Superior temporal gyrus (tissue), 1 donor: ENCODE measurements around the gene ARID1B.

Experiments
- DNase-seq: peaks from one replicate; pipeline ENCODE4 v3.0.0-alpha.2; 2016; ENCODE audit errors: extremely low spot score

ARID1B gene

DNA sequence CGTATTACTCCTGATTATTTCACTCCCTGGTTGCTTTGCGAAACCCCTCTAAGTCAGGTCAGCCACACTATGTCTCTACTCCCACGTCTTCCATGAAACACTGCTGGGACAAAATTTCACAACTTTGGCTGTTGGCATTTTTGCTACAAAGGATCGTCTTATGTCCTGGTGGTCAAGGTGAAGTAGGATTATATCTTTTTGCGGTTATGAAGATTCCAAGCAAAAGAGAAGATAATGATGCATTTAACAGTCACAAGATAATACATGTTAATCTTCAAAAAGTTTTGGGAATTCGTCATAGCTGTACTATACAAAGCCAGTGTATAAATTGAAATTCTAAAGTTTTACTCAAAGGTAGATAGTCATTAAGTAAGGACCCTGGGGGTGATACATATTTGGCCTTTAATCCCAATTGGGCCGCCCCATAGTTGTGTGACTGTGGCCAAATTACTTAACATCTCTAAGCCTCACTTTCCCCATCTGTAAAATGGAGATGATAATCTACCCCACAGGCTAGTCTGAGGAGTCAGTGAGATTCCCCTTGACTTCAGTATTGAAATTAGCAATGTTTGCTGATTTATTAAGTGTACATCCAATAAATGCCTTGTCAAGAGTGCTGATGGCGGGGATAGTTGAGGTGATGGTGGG lies 212.1 kb downstream of the ARID1B start:
- no peak for DNase-seq

DNA sequence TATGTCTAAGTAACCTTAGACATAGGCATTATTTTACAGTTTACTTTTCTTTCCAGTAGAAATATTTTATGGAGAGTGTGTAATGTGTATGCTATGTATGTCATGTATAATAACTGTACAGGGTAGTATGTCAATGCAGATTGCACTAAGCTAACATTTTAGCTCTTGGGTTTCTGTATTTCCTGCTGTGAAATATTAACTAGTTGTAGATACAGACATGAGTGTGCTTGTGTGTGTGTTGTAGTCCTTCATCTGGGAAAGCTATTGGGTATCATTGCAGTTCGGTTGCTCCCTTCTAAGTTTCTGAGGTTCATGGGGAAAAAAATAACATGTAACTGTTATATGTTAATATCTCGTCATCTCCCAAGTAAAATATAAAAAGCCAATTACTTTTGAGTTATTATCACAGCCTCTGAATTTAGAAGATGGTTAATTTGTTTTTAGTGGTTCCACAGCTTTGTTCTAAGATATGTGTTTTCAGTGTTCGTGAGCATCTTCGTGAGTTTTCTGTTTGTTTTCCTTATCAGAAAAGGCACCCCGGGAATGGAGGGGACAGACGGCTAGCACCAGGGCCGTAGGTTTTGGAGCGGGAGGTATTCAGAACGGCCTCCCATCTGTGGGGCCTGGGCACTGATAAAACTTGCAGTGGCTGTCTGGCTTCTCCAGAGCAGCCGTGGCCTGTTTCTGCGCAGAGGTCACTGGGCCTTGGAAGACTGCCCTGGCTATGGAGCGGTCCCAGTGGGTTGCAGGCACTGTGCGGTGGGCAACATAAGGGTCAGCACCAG lies 215.0 kb downstream of the ARID1B start:
- no peak for DNase-seq

DNA sequence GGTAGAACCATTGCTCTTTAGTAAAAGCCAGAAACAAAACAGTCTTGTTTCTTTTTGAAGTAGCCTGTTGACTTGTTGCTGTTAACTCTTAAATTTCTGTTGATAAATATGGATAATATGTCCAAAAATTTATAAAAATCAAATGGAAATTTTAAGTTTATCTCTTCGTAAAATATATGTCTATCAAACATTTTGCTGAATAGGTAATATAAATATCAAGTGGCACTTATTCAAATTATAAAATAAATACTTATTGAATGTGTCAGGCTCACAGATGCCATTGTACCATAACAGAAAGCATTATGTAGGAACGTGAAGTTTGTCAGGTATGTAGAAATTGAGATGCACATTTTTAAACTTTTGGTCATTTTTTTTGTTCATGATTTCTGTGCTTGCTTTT lies 216.5 kb downstream of the ARID1B start:
- no peak for DNase-seq

DNA sequence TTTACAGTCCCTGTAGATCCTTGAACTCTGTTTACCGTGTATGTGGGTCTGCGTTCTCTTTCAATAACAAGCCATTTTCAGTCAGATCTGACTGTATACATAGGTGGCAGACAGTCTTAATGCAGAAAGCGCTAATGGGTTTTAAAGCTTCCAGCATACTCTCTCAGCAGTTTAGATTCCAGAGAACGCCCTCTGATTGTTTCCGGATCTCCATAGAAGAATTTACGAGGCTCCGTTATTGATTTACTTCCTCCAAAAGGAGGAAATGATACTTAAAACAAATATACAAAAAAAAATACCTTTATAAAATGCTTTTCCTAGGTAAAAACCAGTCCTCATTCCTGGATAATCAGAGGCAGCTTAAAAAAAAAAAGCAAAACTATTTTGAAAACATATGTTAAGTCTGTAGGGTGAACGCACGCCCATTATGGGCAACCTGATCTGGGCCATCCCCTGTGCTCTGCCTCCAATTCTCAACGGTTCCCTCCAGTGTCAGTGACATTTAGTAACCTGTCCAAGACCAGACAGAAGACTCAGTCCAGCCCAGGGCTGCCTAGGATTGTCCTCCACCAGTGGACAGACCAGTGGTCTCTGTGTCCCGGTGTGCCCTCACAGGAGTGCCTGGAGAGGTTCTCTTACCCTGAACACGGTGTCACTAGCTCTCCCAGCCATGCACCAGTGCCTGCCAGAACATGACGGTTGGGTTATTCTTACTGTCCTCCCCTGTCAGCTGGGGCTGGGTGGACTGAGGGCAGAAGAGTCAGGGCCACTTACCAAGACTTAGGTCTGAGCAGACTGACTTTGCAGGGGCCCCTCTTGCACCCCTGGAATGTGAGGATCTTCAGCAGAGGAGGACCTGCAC lies 217.3 kb downstream of the ARID1B start:
- DNase-seq = no peak

DNA sequence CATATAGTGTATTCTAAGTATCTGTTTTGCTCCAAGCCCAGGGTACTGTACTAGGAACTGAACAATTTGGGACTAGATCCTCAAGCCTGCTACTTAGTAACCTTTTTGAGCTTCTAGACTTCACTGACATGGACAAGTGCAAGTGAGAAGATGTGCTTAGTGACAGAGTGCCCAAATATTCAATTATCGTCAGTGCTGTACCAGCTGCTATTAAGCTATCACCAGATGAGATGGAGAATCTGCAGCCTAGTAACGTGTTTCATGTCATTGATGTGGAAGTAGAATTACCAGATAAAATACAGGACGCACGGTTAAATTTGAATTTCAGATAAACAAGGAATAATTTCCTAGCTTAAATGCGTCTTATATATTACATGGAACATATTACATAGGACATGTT lies 218.3 kb downstream of the ARID1B start:
- no peak for DNase-seq

DNA sequence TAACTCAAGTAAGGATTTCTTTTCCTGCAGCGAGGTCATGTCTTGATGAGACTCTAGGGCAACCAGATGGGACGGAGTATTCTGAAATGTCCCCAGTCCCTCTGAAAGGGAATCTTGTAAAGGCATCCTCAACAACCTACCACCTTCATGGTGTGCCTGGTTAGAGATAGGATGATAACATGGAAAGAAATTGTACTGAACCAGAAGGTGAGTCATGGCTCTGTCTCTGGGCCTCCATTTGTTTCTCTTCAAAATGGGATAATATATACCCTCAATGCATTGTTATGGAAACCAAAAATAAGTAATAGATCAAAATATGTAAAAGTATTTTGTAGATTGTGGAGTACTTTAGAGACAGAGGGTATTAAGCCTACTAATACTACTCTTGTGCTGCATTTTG lies 219.1 kb downstream of the ARID1B start:
- no peak for DNase-seq

DNA sequence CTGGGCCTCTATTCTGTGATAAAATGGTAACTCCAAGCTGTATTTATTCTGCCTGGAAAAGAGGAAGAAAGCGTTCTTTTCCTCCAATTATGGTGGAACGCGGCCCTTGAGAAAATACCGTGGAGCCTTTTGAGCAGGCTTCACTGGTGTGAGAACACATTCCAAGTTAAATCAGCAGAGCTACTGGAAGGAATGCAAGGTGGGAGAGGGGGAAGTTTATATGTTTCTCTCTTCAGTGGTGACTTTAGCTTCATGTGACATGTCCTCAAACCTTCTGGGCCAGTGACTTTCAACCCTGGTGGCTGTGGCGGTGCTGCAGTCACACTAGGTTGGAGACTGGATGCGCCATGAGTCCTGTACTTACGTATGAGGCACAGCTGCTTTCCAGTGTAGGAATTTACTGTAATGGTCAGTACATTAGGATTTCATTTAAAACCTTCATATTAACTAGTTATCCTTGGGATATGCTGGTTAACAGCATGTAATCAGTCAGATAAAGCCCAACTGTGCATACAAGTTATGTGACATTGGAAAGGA lies 221.7 kb downstream of the ARID1B start:
- no peak for DNase-seq

DNA sequence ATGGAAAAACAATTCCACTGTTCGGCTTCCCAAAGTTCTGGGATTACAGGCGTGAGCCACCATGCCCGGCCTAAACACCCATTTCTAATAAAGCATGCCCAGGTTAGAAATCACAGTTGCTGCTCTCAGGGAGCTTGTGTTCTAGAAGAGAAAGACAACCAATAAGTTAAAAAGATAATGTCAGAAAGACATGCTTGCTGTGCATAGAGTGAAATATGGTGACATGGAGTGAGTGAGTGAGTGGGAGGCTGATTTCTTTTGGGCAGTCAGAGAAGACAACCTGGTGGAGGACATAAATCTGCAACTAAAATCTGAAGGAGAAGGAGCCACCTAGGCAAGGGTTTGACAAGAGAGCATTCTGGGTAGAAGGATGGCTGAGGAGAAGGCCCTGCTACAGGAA lies 222.6 kb downstream of the ARID1B start:
- no peak for DNase-seq

DNA sequence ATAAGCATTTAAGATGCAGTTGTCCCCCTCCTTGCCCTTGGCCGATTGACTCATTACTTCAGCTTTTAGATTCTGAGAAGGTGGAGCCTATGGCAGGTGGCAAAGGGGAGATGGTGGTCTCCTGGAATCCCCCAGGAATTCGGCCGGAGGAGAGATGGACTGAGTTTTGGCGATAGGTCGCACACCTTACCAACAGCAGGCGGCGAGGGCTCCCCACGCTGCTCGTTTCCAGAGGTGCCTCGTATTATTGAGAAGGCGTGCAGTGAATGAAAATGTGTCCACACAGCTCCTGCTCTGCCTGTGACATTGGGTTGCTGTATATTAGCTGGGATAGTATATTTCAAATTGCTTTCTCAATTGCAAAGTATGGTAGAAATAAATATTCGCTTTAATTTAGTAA lies 224.5 kb downstream of the ARID1B start:
- DNase-seq = no peak

DNA sequence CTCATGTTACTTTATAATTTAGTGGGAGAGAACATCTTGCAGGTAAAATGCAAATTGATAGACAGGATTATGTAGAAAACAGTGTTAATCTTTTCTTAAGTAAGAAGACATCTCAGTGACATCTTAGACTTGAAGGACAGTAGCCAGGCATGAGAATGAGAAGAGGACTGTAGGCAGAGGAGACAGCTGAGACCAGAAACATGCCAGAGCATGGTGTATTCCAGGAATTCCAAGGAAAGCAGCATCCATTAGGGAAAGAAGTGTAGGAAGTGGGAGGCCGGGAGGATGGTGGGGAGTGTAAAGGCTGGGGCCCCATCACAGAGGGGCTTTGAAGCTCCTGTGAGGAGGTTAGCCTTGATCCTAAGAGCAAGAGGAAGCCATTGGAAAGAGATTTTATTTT lies 225.6 kb downstream of the ARID1B start:
- DNase-seq = no peak

DNA sequence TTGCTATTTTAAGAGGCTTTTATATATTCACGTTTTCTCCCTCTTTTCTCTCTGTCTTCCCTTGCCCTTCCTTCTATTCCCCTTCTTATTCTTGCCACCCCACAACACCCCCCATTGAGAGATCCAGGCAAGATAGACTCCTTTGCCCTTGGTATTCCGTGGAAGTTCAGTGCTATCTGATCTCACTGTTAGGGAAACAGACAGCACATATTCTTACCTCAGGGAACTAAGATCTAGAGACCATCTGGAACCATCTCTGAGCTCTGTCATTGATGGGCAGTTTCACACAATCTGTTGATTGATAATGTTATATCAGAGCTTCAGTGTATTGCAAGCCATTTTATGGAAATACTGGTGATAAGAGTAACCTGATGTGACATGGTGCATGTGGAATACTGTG lies 228.8 kb downstream of the ARID1B start:
- no peak for DNase-seq

DNA sequence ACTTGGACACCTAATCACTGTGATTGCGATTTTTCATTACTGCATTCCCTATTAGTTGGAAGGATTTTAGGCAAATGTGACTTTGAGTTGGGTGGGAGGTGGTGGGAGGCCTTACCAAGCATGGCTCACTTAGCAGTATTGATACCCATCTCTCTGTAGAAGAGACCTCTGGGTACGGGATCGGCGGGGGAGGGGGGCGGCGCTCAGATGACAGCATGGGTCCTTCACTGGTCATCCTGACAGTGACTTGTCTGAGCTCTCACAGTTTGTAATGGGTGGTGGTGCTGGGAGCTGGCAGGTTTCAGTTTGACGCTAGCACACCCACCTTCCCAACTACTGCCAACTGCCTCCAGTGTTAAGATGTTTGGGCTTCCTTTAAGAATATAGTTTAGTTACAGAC lies 231.4 kb downstream of the ARID1B start:
- DNase-seq = no peak

DNA sequence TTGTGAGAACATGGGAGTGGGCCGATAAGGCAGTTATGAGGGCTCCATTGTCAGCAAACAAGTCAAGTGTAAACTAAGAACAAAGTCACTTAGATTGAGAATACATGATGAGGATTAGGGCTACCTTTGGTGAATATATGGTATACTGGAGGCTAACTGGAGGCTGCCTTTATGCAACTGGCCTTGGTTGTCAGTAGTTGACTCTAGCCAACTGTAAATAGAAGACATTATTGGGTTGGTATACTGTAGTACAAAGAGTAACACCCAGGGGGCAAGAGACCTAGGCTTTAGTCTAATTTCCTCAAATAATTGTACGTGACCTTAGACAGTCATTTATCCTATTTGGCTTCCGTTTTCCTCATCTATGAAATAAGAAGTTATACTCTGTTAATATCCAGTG lies 235.2 kb downstream of the ARID1B start:
- no peak for DNase-seq

DNA sequence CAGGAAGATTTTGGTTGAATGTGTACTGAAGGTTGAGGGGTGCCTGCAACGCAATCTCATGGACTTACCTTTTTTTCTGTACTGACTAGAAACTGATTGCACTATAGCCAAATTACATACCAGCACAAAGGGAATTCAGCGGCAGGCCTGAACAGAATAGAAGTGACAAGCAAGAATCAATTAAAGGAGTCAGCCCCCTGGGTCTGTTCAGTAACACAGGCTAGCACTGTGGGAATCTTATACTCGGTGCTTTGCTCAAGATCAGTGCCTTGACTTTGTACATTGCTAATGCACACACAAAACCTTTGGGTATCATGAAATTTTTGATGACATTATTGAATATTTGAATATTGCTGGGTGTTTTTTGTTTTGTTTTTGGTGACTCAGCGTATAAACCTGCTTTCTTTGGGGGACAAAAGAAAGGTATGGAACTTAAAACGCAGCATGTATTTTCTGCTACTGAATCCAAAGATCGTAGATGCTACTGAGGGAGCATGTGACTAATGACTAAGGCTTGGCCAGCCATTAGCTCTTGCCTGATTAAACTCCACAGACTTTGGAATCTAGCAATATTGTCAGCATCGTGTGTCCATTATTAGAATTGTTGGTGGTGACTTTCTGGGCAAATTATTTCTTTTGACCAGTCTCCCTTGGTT lies 236.6 kb downstream of the ARID1B start:
- no peak for DNase-seq

DNA sequence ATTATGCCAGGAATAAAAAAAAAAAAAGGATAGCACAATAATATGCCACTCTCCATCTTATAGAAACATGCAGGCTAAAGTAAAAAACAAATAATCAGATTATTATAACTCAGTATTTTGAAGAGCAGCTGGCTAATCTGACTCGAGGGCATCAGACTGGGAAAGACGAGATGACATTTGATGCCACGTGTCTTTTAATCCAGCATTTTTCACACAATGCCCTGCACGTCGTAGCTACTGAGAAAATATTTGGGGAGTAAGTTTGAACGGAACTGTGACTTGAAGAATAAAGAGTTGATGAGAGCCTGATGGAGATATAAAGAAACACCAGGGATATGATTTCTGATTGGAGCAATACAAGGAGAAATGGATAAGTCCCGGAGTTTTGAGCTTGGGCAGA lies 237.7 kb downstream of the ARID1B start:
- DNase-seq = no peak

DNA sequence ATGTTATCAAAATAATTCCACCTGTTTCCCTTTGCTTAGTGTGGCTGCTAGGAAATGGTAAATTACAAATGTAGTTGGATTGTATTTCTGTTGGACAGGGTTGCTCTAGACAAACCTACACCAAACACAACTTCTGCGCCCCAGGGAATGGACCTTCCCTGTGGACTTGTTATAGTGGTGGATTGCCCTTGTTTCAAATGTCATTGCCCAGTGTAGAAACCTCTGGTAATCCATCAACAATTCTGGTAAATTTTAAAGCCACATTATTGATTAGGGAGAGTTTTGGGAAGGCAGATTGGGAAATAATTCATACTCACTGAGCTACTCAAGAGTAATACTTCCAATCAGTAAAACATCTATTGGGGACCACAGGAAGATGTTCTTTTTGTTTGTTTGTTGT lies 239.8 kb downstream of the ARID1B start:
- no peak for DNase-seq

DNA sequence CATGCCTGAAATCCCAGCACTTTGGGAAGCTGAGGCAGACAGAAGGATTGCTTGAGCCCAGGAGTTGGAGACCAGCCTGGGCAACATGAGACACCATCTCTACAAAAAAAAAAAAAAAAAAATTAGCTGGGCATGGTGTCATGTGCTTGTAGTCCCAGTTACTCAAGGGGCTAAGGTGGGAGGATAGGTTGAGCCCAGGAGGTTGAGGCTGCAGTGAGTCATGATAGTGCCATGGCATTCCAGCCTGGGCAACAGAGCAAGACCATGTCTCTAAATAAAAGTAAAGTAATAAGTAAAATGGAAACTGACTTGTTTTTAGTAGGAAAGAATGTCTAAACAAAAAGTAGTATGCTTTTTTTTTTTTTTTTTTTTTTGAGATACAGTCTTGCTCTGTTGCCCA lies 240.7 kb downstream of the ARID1B start:
- DNase-seq = no peak

DNA sequence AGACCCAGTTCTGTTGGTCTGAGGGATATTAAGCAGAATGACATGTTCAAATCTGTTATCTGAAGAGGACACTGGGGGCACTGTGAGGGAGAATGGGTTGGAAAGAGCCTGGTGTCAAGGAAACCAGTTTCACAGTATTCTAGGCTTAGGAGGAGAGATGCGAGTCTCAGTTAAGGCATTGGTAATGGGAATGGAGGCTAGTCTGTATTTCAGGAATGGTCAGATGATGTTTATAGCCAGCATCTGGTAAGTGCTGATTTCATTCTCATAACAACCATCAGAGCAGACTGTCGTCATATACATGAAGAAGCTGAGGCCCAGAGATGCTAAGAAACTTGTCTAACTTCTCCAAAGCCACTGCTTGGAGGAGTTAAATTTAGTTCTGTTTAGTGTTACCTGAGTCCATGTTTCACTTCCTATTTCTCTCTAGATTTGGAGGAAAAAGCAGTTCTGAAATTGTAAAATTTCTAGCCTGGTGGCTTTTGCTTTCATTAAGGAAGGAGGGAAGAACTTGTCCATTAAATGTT lies 242.0 kb downstream of the ARID1B start:
- DNase-seq = no peak

DNA sequence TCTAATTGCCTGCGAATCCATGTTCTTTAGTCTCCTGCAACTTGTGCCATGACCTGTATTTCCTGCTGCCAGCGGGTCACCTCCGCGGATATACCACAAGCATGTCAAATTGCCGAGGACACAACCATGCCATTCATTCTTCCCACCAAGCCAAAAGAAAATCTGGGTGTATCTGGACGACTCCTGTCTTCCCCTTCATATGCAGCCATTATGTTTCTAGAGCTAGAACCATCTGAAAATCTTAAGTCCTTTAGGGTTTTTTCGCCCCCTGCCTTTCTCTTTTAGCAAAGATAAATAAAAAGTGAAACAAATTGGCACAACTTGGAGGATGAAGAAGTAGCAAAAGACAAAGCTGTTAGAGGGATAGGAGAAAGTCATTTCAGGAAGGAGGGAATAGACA lies 242.6 kb downstream of the ARID1B start:
- DNase-seq = peak; percentile 41

DNA sequence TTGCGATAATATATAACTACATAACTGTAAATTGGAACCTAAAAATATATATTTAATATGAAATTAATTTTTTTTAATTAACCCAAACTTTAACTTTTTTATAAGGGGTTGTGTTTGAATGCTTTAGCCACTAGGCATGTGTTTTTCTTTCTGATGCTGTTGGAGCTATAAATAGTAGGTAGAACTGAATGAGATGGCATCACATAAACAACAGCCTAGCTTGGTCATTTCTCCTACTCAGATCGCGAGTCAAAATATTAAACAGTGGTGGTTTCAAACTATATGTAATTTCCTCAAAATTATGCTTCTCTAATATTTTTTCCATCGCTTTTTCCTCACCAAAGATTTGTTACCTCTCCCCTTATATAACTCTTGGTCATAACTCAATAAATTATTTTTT lies 243.2 kb downstream of the ARID1B start:
- DNase-seq = peak; percentile 34

DNA sequence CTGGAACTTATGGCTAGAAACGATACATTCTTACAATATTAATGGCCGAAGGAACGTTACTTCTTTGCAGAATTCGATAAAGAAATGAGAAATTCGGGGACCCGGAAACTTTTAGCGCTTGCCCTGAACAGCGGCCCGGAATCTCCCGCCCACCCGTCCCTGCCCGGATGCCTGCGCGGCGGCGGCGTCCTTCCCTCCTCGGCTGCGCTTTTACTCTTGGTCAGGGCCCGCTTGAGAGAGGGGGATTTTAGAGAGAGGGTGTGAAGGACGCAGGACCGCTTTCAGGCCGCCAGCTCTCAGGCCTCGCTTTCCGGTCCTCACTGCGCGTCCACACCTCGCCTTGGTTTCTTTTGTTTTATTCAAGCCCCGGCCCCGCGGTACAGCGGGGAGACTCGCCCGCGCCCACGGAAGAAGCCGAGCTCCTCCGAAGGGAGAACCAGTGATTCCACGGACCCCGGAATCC lies 243.7 kb downstream of the ARID1B start:
- DNase-seq = peak; percentile 63
